GM23248 (cell line): ENCODE results near the gene GPR155. TPM values are rescaled to one million over a fixed set of nuclear protein-coding genes. Genes with fewer than 3 reads are reported as not detected.

Experiments
- DNase-seq: peaks from one replicate; pipeline ENCODE4 v3.0.0-alpha.2; 2015
- H2AFZ ChIP-seq: fragments of 200-600 bp; sonication (generic); 2 replicates; pipeline ENCODE4 v1.6.1; 2016; ENCODE audit warnings: antibody characterized with exemption
- H3F3A ChIP-seq: fragments of 200-600 bp; sonication (generic); 2 replicates; pipeline ENCODE4 v1.6.1; 2016; ENCODE audit warnings: mild to moderate bottlenecking, antibody characterized with exemption, mixed run types; ENCODE audit not compliant: insufficient read depth
- H3K27ac ChIP-seq: fragments of 200-600 bp; sonication (generic); 2 replicates; pipeline ENCODE4 v1.5.1; 2016; ENCODE audit warnings: mild to moderate bottlenecking
- H3K27me3 ChIP-seq: fragments of 200-600 bp; sonication (generic); replicated peaks from 2 replicates; pipeline ENCODE4 v1.6.1; 2016; ENCODE audit warnings: mild to moderate bottlenecking; ENCODE audit not compliant: insufficient read depth
- H3K36me3 ChIP-seq: fragments of 200-600 bp; sonication (generic); 2 replicates; pipeline ENCODE4 v1.6.1; 2016; ENCODE audit warnings: low read depth, mild to moderate bottlenecking
- H3K4me1 ChIP-seq: fragments of 200-600 bp; sonication (generic); 2 replicates; pipeline ENCODE4 v1.6.1; 2016; ENCODE audit warnings: mild to moderate bottlenecking; ENCODE audit not compliant: insufficient read depth
- H3K4me2 ChIP-seq: fragments of 200-600 bp; sonication (generic); one replicate; pipeline ENCODE4 v1.6.1; 2016; ENCODE audit warnings: mild to moderate bottlenecking; ENCODE audit not compliant: unreplicated experiment
- H3K4me3 ChIP-seq: fragments of 200-600 bp; sonication (generic); 2 replicates; pipeline ENCODE4 v1.5.1; 2016; ENCODE audit warnings: mild to moderate bottlenecking
- H3K79me2 ChIP-seq: fragments of 200-600 bp; sonication (generic); 2 replicates; pipeline ENCODE4 v1.6.1; 2016; ENCODE audit warnings: mild to moderate bottlenecking; ENCODE audit not compliant: insufficient read depth
- H3K9ac ChIP-seq: fragments of 200-600 bp; sonication (generic); 2 replicates; pipeline ENCODE4 v1.6.1; 2016; ENCODE audit warnings: mild to moderate bottlenecking
- H3K9me2 ChIP-seq: fragments of 200-600 bp; sonication (generic); 2 replicates; pipeline ENCODE4 v1.6.1; 2016; ENCODE audit warnings: mixed run types, mild to moderate bottlenecking, moderate library complexity; ENCODE audit not compliant: insufficient read depth
- H3K9me3 ChIP-seq: fragments of 200-600 bp; sonication (generic); one replicate; pipeline ENCODE4 v1.6.1; 2017; ENCODE audit warnings: low read depth
- H4K20me1 ChIP-seq: fragments of 200-600 bp; sonication (generic); 2 replicates; pipeline ENCODE4 v1.6.0; 2016; ENCODE audit not compliant: insufficient read depth
- EZH2 ChIP-seq: fragments of 200-600 bp; sonication (generic); IDR thresholded peaks from 2 replicates; pipeline ENCODE4 v1.6.1; 2018; ENCODE audit warnings: antibody characterized with exemption, mild to moderate bottlenecking; ENCODE audit not compliant: insufficient read depth, poor library complexity, severe bottlenecking
- EZH2phosphoT487 ChIP-seq: fragments of 200-600 bp; sonication (generic); IDR thresholded peaks from 2 replicates; pipeline ENCODE4 v1.6.1; 2018; ENCODE audit warnings: antibody characterized with exemption, moderate library complexity, mild to moderate bottlenecking, low read depth; ENCODE audit not compliant: insufficient read depth
- WGBS, 2 experiments: methylation state at CpG; one replicate each; pipeline ENCODE4 v1.1.6; 2015 to 2017; ENCODE audit warnings: low lambda C conversion rate in 2 of 2, low coverage in 1 of 2; ENCODE audit errors: missing lambda C conversion rate in 2 of 2; 5-methylcytosine and 5-hydroxymethylcytosine counted together
- in situ Hi-C: fragments of 300-500 bp; cut with MboI; formaldehyde crosslinking; loops from 2 replicates; pipeline ENCODE4 v1.15.0; 2020
- polyA plus RNA-seq: library from polyadenylated mRNA; unstranded; fragments of >200 nt; fragmentation: Nextera tagmentation; extraction: Ambion mirVana; gene quantifications from 2 replicates; pipeline ENCODE4 v1.2.1, GENCODE V29; 2016
- total RNA-seq: library from RNA; depleted of rRNA; stranded (reverse); fragments of >200 nt; shearing (Covaris generic); gene quantifications from 2 replicates; pipeline ENCODE4 v1.2.3, GENCODE V29; 2014; rRNA removed

Gene GPR155
- total and polyA plus RNA-seq, 2 experiments from 2014 or later: 3.2 to 3.4 TPM

DNA sequence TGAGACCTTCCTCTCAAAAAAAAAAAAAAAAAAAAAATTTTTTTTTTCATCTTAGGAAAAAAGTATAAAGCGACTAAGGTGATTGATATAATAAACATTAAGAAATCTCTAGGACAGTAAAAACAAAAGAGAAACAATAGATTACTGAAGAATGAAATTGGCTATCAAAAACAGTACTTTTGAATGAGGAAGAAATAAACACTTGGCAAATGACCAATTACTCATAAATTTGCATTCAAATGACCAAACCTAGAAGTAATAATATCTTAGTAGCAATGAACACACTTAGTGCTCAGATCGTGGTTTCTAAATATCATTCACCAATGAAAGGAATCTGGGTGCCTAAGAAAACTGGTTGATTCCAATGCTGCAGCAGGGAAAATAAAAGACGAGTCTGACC lies 101.6 kb downstream of the GPR155 start:
- Histone ChIP-seq H3K9me2 (no peaks in the 10 kb centered on the region), H3K79me2 (peaks cover 91% of the 10 kb centered on the region), H2AFZ (no peak overlapping the region), H4K20me1 (no peaks in the 10 kb centered on the region), H3K4me1 (no peaks in the 10 kb centered on the region), H3F3A (no peaks in the 10 kb centered on the region), H3K9ac (no peak overlapping the region), H3K9me3 (no peaks in the 10 kb centered on the region), H3K4me2 (no peak overlapping the region), H3K36me3 (peaks cover 45% of the 10 kb centered on the region), H3K27me3 (no peaks in the 10 kb centered on the region), H3K4me3 (no peak overlapping the region), H3K27ac (no peak overlapping the region)
- DNase-seq: no peak
- 84 to 93% methylated on average over 3 of the region's 3 CpGs for WGBS, 2 experiments
- in situ Hi-C loops: no loop called here
- TF ChIP-seq EZH2 (no peak), EZH2phosphoT487 (no peak)

DNA sequence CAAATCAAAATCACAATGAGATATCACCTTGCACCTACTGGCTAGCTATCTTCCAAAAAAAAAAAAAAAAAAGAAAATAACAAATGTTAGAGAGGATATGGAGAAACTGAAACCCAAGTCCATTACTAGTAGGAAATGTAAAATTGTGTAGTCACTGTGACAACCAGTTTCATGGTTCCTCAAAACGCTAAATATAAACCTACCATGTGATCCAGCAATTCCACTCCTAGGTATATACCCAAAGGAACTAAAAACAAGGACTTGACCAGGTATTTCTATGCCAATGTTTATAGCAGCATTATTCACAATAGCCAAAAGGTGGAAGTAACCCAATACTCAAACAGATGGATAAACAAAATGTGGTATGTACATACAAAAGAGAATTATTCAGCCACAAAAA lies 103.0 kb downstream of the GPR155 start:
- no peak overlapping the region for H3K9ac ChIP-seq
- H3K79me2 ChIP-seq: peaks cover 77% of the 10 kb centered on the region
- no peaks in the 10 kb centered on the region for H4K20me1 ChIP-seq
- 90 to 100% methylated on average over 1 of the region's 1 CpG for WGBS, 2 experiments
- peaks cover 57% of the 10 kb centered on the region for H3K36me3 ChIP-seq
- H3K9me3 ChIP-seq: no peaks in the 10 kb centered on the region
- in situ Hi-C loops: no loop called here
- no peak overlapping the region for H3K4me3 ChIP-seq
- no peaks in the 10 kb centered on the region for H3K4me1 ChIP-seq
- no peak overlapping the region for H3K27ac ChIP-seq
- no peak for DNase-seq
- H3K9me2 ChIP-seq: no peaks in the 10 kb centered on the region
- H3F3A ChIP-seq: no peaks in the 10 kb centered on the region
- TF ChIP-seq EZH2 (no peak), EZH2phosphoT487 (no peak)
- no peaks in the 10 kb centered on the region for H3K27me3 ChIP-seq
- no peak overlapping the region for H2AFZ ChIP-seq
- no peak overlapping the region for H3K4me2 ChIP-seq

Other genes starting within 250 kb of the GPR155 start
- gene OLA1, start 238.5 kb downstream of the GPR155 start, total RNA-seq: 64.3 and 73.9 TPM in 2 replicates
- gene OLA1, start 238.5 kb downstream of the GPR155 start, polyA plus RNA-seq: 106 and 114 TPM in 2 replicates
- not detected in 2 replicates for gene SP9, start 152.1 kb downstream of the GPR155 start, total RNA-seq
- not detected in 2 replicates for gene SP9, start 152.1 kb downstream of the GPR155 start, polyA plus RNA-seq
- 13.9 and 17.3 TPM in 2 replicates for gene SCRN3, start 91.3 kb downstream of the GPR155 start, total RNA-seq
- gene SCRN3, start 91.3 kb downstream of the GPR155 start, polyA plus RNA-seq: 19.1 and 19.3 TPM in 2 replicates
- gene WIPF1, start 110.8 kb upstream of the GPR155 start, total RNA-seq: 20.1 and 21.4 TPM in 2 replicates
- gene WIPF1, start 110.8 kb upstream of the GPR155 start, polyA plus RNA-seq: 47.8 and 50.3 TPM in 2 replicates